HG03159 (cell line): ENCODE results near the gene TMEM175.
"Not testable (repeated sequence)": the region's sequence is repeated elsewhere in the genome, so short reads cannot be mapped to it uniquely, and the experiment has no call there.

Experiments used
- ATAC-seq: cut with Tn5 transposase; IDR thresholded peaks from one replicate; pipeline ENCODE4 v1.9.1; 2021; ENCODE audit warnings: mild to moderate bottlenecking, moderate library complexity; ENCODE audit not compliant: unreplicated experiment

TMEM175 gene

GRCh38 chr4:914531-914930 is 17.7 kb upstream of the TMEM175 start:
- ATAC-seq, result no peak

GRCh38 chr4:915041-915474 is 17.2 kb upstream of the TMEM175 start:
- ATAC-seq, result no peak

GRCh38 chr4:915595-915994 is 16.7 kb upstream of the TMEM175 start:
- ATAC-seq, result no peak

- ATAC-seq, result no peak
These were observed 14.8 kb upstream of the TMEM175 start for GRCh38 chr4:917466-917865.

- no peak for ATAC-seq
These were observed 14.3 kb upstream of the TMEM175 start for GRCh38 chr4:917992-918391.

GRCh38 chr4:918591-918990 is 13.7 kb upstream of the TMEM175 start:
- ATAC-seq, result not testable (repeated sequence)

GRCh38 chr4:919004-919680 is 13.1 kb upstream of the TMEM175 start:
- ATAC-seq, result not testable (repeated sequence)

GRCh38 chr4:921830-922331 is 10.4 kb upstream of the TMEM175 start:
- ATAC-seq, result peak; percentile 64

- peak; percentile 45 for ATAC-seq
These were observed 7.9 kb upstream of the TMEM175 start for GRCh38 chr4:924107-925096.

GRCh38 chr4:925171-925570 is 7.1 kb upstream of the TMEM175 start:
- ATAC-seq, result no peak

GRCh38 chr4:925771-926500 is 6.3 kb upstream of the TMEM175 start:
- no peak for ATAC-seq

- ATAC-seq, result no peak
These were observed 5.7 kb upstream of the TMEM175 start for GRCh38 chr4:926538-926937.

GRCh38 chr4:927566-927965 is 4.7 kb upstream of the TMEM175 start:
- not testable (repeated sequence) for ATAC-seq

- no peak for ATAC-seq
These were observed 3.0 kb upstream of the TMEM175 start for GRCh38 chr4:929096-929765.

GRCh38 chr4:930028-930551 is 2.2 kb upstream of the TMEM175 start:
- no peak for ATAC-seq

GRCh38 chr4:930827-931193 is 1.4 kb upstream of the TMEM175 start:
- no peak for ATAC-seq

GRCh38 chr4:931194-931959 is 883 bp upstream of the TMEM175 start:
- peak; percentile 2 for ATAC-seq

GRCh38 chr4:932713-933070 is 432 bp downstream of the TMEM175 start:
- no peak for ATAC-seq

GRCh38 chr4:939508-939907 is 7.2 kb downstream of the TMEM175 start:
- ATAC-seq, result not testable (repeated sequence)
